GM12878 (cell line): Measurements from ENCODE around the gene ANKRD34C. TPM values are rescaled to one million over a fixed set of nuclear protein-coding genes. Genes with fewer than 3 reads are reported as not detected.
A peak's percentile ranks its signal among the peaks of the same experiment; 100 is the strongest.

Experiments used
- ATAC-seq: fragments of 200-7000 bp; cut with Tn5 transposase; 3 replicates; pipeline ENCODE4 v1.9.1; 2020; ENCODE audit warnings: mild to moderate bottlenecking, moderate library complexity
- BruUV-seq: library from RNA; stranded (reverse); fragments of 400-500 nt; replicated peaks from 2 replicates; lab custom pipeline; 2021; lab: Mats Ljungman, UMichigan
- CTCF ChIA-PET: fragments of 300-600 bp; sonication (Branson Sonifier 250); formaldehyde crosslinking; extraction: SDS; loops from one replicate; lab custom pipeline; 2021; ENCODE audit warnings: inconsistent platforms; lab: Yijun Ruan, JAX
- POLR2A ChIA-PET: fragments of 350-600 bp; formaldehyde crosslinking; extraction: SDS; loops from one replicate; lab custom pipeline; 2021; ENCODE audit warnings: inconsistent platforms; lab: Charles Lee
- RAD21 ChIA-PET: fragments of 300-600 bp; sonication (Branson Sonifier 250); formaldehyde crosslinking; loops from one replicate; lab custom pipeline; 2023; ENCODE audit warnings: antibody characterized with exemption; ENCODE audit not compliant: unreplicated experiment; lab: Charles Lee
- SMC1A ChIA-PET: fragments of 300-600 bp; sonication (Branson Sonifier 250); formaldehyde crosslinking; loops from one replicate; lab custom pipeline; 2023; ENCODE audit not compliant: unreplicated experiment, uncharacterized antibody; lab: Charles Lee
- DNase-seq: peaks from one replicate; pipeline ENCODE4 v3.0.0-alpha.2; 2011; ENCODE audit warnings: low read depth, low spot score
- FAIRE-seq: peaks from 3 replicates; lab custom pipeline; 2011; peaks lifted over from hg19 to GRCh38; lab: Jason Lieb, UNC
- H2AFZ ChIP-seq: 2 replicates; pipeline ENCODE4 v1.6.0; 2011; ENCODE audit warnings: low read depth, low read length, control low read depth; ENCODE audit not compliant: control insufficient read depth
- H3K27ac ChIP-seq: 2 replicates; pipeline ENCODE4 v1.5.1; 2011; ENCODE audit warnings: control low read depth; ENCODE audit not compliant: control insufficient read depth, insufficient read depth
- H3K27me3 ChIP-seq, 2 experiments: replicated peaks in 1 of 2; 2 replicates each; pipeline versions ENCODE4 v1.6.0 to v1.6.1; 2011; ENCODE audit warnings: low read length in 1 of 2; ENCODE audit not compliant: control insufficient read depth in 2 of 2, insufficient read depth in 2 of 2
- H3K36me3 ChIP-seq, 2 experiments: 2 replicates each; pipeline ENCODE4 v1.5.1; 2011; ENCODE audit warnings: low read length in 1 of 2; ENCODE audit not compliant: control insufficient read depth in 2 of 2, insufficient read depth in 2 of 2
- H3K4me1 ChIP-seq: 2 replicates; pipeline ENCODE4 v1.6.1; 2011; ENCODE audit warnings: mild to moderate bottlenecking, low read length, moderate library complexity, mixed read lengths; ENCODE audit not compliant: control insufficient read depth, insufficient read depth
- H3K4me2 ChIP-seq: 2 replicates; pipeline ENCODE4 v1.6.0; 2011; ENCODE audit warnings: control low read depth; ENCODE audit not compliant: control insufficient read depth, insufficient read depth
- H3K4me3 ChIP-seq: fragments of 200-600 bp; sonication (generic); 2 replicates; pipeline ENCODE4 v1.5.1; 2016
- H3K79me2 ChIP-seq: 2 replicates; pipeline ENCODE4 v1.6.0; 2011; ENCODE audit warnings: low read length; ENCODE audit not compliant: control insufficient read depth, insufficient read depth
- H3K9ac ChIP-seq: 2 replicates; pipeline ENCODE4 v1.8.0; 2011; ENCODE audit warnings: low read length, control low read depth, mixed read lengths; ENCODE audit not compliant: control insufficient read depth, insufficient read depth
- H3K9me3 ChIP-seq: replicated peaks from 3 replicates; pipeline ENCODE4 v1.5.1; 2011; ENCODE audit warnings: mild to moderate bottlenecking, low read length; ENCODE audit not compliant: control insufficient read depth, insufficient read depth
- H4K20me1 ChIP-seq: 2 replicates; pipeline ENCODE4 v1.6.0; 2011; ENCODE audit not compliant: control insufficient read depth, insufficient read depth
- POLR2AphosphoS2 ChIP-seq: IDR thresholded peaks from 2 replicates; pipeline ENCODE4 v1.6.1; 2011; ENCODE audit warnings: low read depth, mild to moderate bottlenecking, low read length, improper control_type of control experiment, moderate library complexity
- WGBS: methylation state at CpG from one replicate; pipeline ENCODE4 v1.1.6; 2016; ENCODE audit warnings: low lambda C conversion rate; ENCODE audit not compliant: insufficient replicate concordance, insufficient coverage; ENCODE audit errors: missing lambda C conversion rate; 5-methylcytosine and 5-hydroxymethylcytosine counted together
- in situ Hi-C: fragments of 300-500 bp; cut with MboI; formaldehyde crosslinking; loops from 9 replicates; pipeline ENCODE4 v1.14.3; 2018; ENCODE audit warnings: mixed read lengths
- intact Hi-C: fragments of 100-400 bp; cut with micrococcal nuclease; formaldehyde crosslinking; loops from one replicate; pipeline ENCODE4 v1.14.2; 2022; ENCODE audit not compliant: unreplicated experiment
- polyA plus RNA-seq, 11 experiments: library from polyadenylated mRNA; depleted of rRNA in 4 of 11; unstranded in 6 of 11; stranded (reverse) in 5 of 11; fragments of >200 nt; fragmentation: Nextera tagmentation in 4 of 11; fragmentation: Illumina TruSeq in 1 of 11; extraction: Ambion mirVana in 4 of 11; extraction: Trizol in 1 of 11; gene quantifications; 1 replicate in 1 of 11; 2 replicates in 10 of 11; pipeline versions ENCODE4 v1.2.1 to v1.2.3, GENCODE V29; 2011 to 2016; ENCODE audit warnings: inconsistent platforms in 2 of 11, missing spikeins in 2 of 11, low read depth in 1 of 11
- total RNA-seq, 4 experiments: library from RNA; depleted of rRNA in 3 of 4; stranded (reverse); fragments of >200 nt in 3 of 4; fragmentation: Illumina TruSeq in 1 of 4; extraction: Trizol in 1 of 4; gene quantifications; 2 replicates each; pipeline versions ENCODE4 v1.2.1 to v1.2.3, GENCODE V29; 2013 to 2021
- TF ChIP-seq, protein P1 (sequence below), 3 experiments: IDR thresholded peaks in 2 of 3; conservative IDR thresholded peaks in 1 of 3; 2 replicates each; pipeline ENCODE4 v1.5.1; 2011; ENCODE audit warnings: low read depth in 3 of 3, low read length in 3 of 3, mild to moderate bottlenecking in 3 of 3, control low read depth in 2 of 3, moderate library complexity in 2 of 3, inconsistent platforms in 1 of 3, mixed read lengths in 1 of 3; ENCODE audit not compliant: control insufficient read depth in 2 of 3, insufficient read depth in 1 of 3; ENCODE audit errors: extremely low read depth in 1 of 3

Gene ANKRD34C
- total and polyA plus RNA-seq, 10 of the 15 experiments (the other 5 are each of a cell fraction or from before 2014, with no cell fraction given): 0.01 TPM; not detected in 9

DNA sequence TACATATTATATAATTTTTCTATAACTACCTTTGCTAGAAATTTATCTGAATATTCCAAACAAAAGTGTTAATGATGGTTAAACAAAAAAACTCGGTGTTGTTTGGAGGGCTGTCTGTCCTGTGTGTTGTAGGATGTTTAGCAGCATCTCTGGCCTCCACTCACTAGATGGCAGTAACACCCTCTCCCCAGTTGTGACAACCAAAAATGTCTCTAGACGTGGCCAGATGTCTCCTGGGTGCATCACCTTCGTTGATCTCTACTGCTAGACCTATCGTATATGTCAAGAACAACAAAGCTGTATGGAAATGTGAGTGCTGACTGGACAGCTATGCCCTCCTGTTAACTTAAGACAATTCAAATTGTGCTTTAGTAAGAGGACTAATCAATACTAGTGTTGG, 14.1 kb downstream of the ANKRD34C start:
- ATAC-seq (peak; percentile 78), DNase-seq (no peak), FAIRE-seq (no peak)
- peaks cover 0 to 9% of the 10 kb centered on the region in 2 experiments; a peak in 1 of 4 replicates for H3K27me3 ChIP-seq
- H2AFZ ChIP-seq: peak overlapping the region; percentile 15; the same call in 1 of the 2 replicates
- H4K20me1 ChIP-seq: no peaks in the 10 kb centered on the region
- no peak overlapping the region for H3K4me2 ChIP-seq
- 14% methylated on average over 4 of the region's 4 CpGs for WGBS
- no TSS peak for BruUV-seq
- no peaks in the 10 kb centered on the region for H3K4me1 ChIP-seq
- no peaks in the 10 kb centered on the region for H3K79me2 ChIP-seq
- no peak for TF ChIP-seq POLR2AphosphoS2
- TF ChIP-seq, protein P1, sequence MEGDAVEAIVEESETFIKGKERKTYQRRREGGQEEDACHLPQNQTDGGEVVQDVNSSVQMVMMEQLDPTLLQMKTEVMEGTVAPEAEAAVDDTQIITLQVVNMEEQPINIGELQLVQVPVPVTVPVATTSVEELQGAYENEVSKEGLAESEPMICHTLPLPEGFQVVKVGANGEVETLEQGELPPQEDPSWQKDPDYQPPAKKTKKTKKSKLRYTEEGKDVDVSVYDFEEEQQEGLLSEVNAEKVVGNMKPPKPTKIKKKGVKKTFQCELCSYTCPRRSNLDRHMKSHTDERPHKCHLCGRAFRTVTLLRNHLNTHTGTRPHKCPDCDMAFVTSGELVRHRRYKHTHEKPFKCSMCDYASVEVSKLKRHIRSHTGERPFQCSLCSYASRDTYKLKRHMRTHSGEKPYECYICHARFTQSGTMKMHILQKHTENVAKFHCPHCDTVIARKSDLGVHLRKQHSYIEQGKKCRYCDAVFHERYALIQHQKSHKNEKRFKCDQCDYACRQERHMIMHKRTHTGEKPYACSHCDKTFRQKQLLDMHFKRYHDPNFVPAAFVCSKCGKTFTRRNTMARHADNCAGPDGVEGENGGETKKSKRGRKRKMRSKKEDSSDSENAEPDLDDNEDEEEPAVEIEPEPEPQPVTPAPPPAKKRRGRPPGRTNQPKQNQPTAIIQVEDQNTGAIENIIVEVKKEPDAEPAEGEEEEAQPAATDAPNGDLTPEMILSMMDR (IDR thresholded peaks at IDR 0.05 in 2 of 3, conservative IDR thresholded peaks at IDR 0.05 in 1 of 3; ENCODE audit: control insufficient read depth in 2 of 3, extremely low read depth in 1 of 3, insufficient read depth in 1 of 3, low read depth in 3 of 3, low read length in 3 of 3): peak; percentile 24 to 45 (median 25); a peak in 5 of 6 replicates
- SMC1A ChIA-PET: interaction anchor here (0.5 to 1.3 kb wide), 2 partner anchors 43 to 571 kb away, joined by 3 to 4 read pairs; no protein-coding TSS in a partner anchor
- RAD21 ChIA-PET: interaction anchor here (1.1 kb wide), 1 partner anchor 23 kb away, joined by 3 read pairs; no protein-coding TSS in a partner anchor
- H3K27ac ChIP-seq: no peak overlapping the region
- no peaks in the 10 kb centered on the region for H3K36me3 ChIP-seq
- in situ Hi-C loops: no loop called here
- CTCF ChIA-PET: interaction anchor here (0.8 to 2.0 kb wide), 7 partner anchors 12 to 299 kb away, joined by 3 to 7 read pairs (median 3); partner anchors contain the start of gene TMED3
- no peaks in the 10 kb centered on the region for H3K9me3 ChIP-seq
- POLR2A ChIA-PET: interaction anchor here (0.6 kb wide), 2 partner anchors 44 to 311 kb away, joined by 5 to 6 read pairs; no protein-coding TSS in a partner anchor
- no peak overlapping the region for H3K4me3 ChIP-seq
- intact Hi-C loops: no loop called here
- no peak overlapping the region for H3K9ac ChIP-seq
